Femur (tissue), 1 donor: ENCODE data around the gene SHISA9.

Experiments
- DNase-seq: peaks from one replicate; pipeline ENCODE4 v3.0.0-alpha.2; 2017

SHISA9 gene

DNA sequence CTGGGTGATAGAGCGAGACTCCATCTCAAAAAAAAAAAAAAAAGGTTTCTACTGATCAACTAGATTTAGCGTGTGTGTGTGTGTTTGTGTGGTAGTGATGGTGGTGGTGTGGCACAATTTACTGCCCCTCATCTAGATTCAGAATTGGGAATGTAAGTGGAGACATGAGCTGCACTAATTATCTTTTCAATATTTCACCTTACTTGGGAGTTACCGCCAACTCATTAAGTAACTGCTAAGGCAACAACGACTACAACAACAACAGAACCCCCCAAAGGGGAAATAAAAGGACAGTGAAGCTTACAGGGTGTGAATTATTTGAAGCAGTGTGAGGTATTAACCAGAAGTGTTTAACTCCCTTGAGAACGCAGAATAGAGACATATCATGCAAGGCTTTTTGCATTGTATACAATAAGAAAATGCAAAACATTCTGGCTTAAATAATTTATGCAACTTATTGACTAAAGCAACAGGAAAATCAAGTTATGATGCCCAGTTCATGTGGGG, 180.5 kb downstream of the SHISA9 start:
- DNase-seq = no peak

- DNase-seq = no peak
Observed at GRCh38 chr16:13083681-13084080, 182.3 kb downstream of the SHISA9 start.

DNA sequence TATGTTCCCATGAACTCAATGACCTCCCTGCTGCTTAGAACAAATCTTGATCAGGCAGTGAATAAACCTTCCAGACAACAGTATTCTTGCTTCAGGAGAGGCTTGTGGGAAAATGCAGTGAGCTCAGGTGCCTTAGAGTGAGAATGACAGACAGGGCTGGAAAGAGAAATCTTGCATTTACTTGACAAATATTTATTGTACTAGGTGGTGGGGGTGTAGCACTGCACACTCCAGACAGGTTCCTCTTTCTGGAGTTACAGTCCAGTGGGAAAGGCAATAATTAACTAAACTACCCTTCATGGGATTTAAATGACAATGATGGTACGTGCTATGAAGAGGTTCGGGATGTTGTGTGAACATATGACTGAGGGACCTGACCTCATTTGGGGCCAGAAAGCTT, 182.9 kb downstream of the SHISA9 start:
- DNase-seq = no peak

- DNase-seq = no peak
Observed at GRCh38 chr16:13093661-13094060, 192.3 kb downstream of the SHISA9 start.

DNA sequence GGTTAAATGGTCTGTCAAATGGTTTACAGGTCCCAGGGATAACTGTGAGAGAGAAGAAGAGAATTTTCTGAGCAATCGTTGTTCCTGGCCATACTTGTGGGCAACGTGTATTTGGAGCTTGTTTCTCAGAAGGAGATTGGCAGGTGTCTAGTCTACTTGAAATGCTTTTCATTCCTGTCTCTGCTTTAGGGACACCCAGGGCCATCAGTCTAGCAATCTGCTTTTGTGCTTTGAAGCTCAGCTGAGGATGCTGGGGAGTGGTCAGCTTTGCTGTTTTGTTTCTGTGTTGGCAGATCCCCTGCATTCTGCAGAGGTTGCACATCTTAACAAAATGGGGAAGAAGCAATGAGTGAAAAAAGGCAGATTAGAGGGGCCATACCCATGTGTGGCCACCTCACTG, 193.7 kb downstream of the SHISA9 start:
- DNase-seq = no peak

DNA sequence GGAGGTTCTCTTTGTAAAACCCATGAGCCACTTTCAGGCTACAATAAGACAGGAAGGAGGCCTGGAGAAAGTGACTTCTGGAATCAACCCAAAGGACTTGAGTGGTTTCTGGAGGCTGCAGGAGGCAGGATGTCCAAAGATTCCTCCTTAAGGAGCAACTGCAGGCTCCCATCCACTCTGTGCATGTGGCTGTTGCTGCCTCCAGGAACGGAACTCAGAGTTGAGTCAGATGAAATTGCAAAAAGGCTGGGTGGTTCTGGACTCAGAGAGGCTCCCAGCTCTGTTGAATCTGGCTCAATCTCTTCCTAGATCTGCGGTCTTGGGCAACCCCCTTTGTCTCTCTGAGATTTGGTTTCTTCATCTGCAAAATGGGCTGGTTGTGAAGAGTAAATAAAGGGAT, 197.1 kb downstream of the SHISA9 start:
- DNase-seq = no peak

- no peak for DNase-seq
Observed at GRCh38 chr16:13099822-13100221, 198.4 kb downstream of the SHISA9 start.

DNA sequence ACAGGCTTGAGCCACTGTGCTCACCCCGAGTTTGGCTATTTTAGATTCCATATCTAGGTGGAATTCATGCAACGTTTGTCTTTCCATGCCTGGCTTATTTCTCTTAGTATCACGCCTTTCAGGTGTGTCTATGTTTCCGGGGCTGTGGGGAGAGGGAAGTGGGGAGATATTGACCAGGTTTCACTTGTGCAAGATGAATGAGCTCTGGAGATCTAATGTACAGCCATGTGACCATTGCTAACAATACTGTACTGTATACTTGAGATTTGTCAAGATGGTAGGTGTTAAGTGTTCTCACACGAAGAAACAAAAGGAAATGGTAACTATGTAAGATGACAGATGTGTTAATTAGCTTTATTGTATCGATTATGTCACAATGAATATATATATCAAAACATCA, 199.6 kb downstream of the SHISA9 start:
- no peak for DNase-seq

- no peak for DNase-seq
Observed at GRCh38 chr16:13101828-13102227, 200.4 kb downstream of the SHISA9 start.

- DNase-seq = no peak
Observed at GRCh38 chr16:13102401-13102800, 201.0 kb downstream of the SHISA9 start.

DNA sequence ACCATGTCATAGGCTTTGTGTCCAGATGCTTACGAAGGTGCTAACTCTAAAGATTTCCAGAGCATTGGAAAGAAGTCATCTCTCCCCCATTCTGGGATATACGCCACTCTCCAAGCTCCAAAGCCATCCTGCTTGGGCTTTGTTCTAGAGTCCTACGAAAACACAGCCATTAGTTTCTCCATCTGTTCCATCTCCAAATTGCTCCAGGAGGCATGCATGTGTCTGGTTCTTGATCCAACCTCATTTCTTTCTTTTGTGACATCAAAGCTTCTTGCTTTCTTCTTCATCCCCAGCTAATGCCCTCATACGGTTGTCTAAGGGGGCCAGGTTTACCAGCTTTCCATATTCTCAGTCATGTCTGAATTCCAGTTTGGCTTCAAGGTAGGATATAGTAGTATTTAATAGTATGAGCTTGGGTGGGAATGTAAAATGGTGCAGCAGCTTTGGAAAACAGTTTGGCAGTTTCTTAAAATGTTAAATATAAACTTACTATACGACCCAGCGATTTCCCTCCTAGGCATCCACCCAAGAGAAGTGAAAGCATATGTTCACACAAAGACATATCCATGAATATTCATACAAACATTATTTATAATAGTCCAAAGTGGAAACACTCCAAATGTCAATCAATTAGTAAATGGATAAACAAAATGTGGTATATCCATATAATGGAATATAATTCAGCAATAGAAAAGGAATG, 202.6 kb downstream of the SHISA9 start:
- DNase-seq = no peak

DNA sequence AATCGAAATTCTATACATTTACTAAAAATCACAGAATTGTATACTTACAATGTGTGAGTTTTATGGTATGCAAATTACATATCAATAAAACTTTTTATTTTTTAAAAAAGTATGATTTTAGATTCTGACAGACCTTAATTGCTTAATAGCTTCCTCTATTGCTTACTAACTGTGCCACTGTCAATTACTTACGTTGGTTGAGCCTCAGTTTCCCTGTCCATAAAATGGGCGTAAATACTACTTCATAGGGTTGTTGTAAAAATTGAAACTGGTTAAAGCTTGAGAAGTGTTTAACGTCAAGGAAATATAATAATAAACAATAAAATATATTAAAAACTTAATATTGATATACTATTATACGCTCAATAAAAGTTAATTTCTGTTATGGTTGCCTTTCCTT, 203.4 kb downstream of the SHISA9 start:
- no peak for DNase-seq

DNA sequence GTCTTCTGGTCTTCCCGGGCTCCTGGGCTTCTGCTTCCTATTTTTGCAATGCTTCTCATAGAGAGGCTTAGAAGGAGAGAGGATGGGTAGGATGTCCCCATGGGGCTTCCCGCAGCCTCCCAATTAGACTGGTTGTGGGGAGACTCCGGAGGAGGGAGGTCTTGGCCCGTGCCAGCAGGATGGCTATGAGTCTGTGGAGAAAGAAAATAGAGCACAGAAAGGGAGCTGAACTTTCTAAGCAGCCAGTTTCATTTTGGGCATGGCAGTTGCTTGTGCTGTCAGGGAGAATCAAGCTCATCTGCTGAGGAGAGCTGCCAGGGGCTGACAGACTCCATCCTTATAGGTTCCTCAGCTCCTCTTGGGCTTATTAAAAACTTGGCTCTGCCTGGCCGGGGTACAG, 204.0 kb downstream of the SHISA9 start:
- DNase-seq = no peak

GRCh38 chr16:13106464-13106863, 205.1 kb downstream of the SHISA9 start:
- no peak for DNase-seq

- no peak for DNase-seq
Observed at GRCh38 chr16:13108126-13108525, 206.7 kb downstream of the SHISA9 start.

GRCh38 chr16:13109171-13109570, 207.8 kb downstream of the SHISA9 start:
- no peak for DNase-seq

DNA sequence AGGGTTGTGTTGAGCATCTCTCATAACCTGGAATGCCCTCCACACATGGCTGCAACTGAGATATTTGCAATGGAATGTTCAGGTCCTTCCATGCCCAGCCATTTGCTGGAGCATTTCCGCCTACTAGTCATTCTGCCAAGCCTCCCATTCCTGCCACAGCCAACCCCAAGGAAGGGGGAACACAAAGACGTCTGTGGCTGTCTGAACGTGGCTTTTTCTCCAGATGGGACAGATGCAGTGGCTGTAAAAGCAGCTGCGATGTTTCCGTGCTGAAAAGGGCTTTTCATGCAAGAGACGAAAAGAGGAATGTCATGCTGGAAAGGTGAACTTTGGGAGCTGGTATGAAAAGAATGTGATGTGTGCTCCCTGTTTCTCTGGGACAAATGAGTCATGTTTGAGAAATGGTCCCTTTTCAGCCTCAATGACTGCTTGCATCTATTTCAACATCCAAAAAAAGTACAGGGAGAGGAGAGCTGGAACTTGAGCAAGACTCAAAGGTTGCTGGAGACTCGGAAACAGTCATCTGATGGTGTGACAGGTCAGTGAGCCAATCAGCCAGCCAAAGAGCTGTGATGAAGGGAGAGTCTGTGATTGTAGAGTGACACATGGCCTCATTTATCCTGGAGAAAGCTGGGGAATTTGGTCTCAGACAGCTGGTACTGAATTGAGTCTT, 208.9 kb downstream of the SHISA9 start:
- peak; percentile 28 for DNase-seq

- DNase-seq = no peak
Observed at GRCh38 chr16:13111747-13112146, 210.3 kb downstream of the SHISA9 start.

- DNase-seq = no peak
Observed at GRCh38 chr16:13113741-13114140, 212.3 kb downstream of the SHISA9 start.

DNA sequence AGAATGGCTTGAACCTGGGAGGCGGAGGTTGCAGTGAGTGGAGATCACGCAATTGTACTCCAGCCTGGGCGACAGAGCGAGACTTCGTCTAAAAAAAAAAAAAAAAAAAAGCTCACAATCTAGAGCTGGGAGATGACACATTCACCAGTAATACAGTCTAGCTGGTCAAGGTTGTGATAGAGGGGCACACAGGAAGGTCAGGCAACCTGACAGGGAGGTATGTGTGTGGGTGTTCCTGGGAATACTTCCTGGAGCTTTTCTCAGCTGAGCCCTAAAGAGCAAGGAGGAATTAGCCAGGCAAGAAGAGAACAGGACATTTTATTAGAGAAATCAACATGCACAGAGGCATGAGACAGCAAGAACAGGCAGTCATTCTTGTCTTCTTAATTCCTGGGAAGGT, 216.7 kb downstream of the SHISA9 start:
- no peak for DNase-seq

DNA sequence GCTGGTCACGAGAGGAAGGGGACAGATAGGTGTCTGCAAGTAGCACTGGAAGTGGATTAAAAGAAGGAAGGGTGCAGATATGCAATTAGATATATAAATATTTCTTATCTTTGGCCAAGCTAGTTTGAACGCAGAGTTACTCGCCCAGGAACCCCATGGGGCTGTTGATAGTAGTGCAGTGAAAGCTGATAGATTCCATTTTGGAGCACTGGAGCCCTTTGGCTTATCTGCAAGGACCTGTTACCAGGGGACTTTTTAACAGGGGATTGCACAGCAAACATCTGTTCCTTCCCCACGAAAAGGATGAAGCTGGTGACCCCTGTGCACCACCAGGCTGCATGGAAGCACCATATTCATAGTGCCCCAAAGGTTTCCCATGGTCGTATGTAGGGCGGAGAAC, 218.7 kb downstream of the SHISA9 start:
- DNase-seq = no peak

GRCh38 chr16:13120557-13120956, 219.2 kb downstream of the SHISA9 start:
- DNase-seq = no peak

DNA sequence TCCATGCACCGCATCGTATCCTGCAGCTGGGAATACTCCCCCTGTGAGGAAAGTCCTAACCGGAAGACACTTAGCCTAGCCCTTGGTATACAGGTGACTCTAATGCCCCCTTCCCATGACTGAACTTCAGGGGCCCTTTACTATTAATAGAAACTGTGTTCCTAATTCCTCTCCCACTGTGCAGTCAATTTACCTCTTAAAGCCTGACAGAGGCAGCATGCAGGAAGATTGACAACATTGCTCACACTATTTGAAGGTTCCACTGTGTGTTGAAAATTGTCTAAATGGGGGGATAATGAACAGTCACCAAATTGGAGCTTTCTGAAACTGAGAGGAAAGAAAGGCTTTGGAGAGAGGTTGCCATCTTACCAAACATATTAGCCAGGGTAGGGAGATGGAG, 222.6 kb downstream of the SHISA9 start:
- DNase-seq = no peak

- no peak for DNase-seq
Observed at GRCh38 chr16:13127144-13127543, 225.7 kb downstream of the SHISA9 start.

DNA sequence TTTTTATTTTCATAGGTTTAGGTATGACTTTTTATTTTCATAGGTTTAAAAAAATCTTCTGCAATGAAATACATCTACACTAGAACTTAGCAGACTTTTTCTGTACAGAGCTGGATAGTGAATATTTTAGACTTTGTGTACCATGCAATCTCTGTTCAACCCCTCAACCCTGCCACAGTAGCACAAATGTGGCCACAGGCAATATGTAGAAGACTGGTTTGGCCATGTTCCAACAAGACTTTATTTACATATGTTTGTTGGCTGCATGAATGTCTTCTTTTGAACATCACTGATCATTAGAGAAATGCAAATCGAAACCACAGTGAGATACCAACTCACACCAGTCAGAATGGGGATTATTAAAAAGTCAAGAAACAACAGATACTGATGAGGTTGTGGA, 229.2 kb downstream of the SHISA9 start:
- DNase-seq = no peak
